ENCODE results near the gene SYCE3.

SYCE3 gene

DNA sequence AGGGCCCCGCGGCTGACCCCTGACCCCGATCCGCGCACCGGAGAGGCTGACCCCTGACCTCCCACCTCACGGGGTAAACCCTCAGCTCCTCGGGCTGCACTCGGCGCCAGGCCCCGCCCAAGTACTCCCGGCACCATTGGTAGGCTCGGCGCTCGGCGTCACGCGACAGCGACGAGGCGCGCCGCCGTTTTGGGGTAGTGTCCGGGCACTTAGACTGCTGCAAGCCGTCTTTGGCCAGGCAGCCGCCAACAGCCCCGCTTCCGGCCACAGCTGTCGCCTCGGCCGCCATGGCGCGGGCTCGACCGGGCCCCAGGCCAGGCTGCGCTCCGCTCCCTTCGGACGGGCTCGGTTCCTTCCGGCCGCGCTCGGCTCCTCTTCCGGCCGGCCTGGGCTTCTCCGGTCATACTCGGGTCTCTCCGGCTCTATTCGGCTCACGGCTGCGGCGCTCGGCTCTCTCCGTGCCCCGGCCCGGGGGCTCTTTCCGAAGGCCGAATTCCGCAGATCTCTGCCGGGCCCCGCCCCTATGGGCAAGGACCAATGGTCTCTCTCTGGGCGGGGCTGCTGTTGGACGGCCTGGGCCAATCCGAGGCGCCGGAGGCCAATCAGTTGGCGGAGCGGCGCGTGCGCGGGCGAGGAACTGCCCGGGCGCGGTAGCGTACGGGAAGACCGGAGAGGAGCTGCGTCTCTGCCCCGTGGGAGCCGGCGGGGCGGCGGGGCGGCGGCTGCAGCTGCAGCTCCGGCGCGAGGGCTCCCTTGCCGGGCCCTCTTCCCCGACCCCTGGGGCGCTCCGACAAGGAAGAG lies 20.0 kb upstream of the SYCE3 start, which contains the start of gene CHKB:
TSS of gene CHKB (minus strand) at position 357 of the 801 bp plus-strand sequence. CDS start at position 289, 68 bp downstream.
- Histone ChIP-seq H3K36me3 (ENCODE audit: control insufficient read depth, insufficient read depth, low read length) (peaks cover 5% of the 10 kb centered on the region), H3K9me3 (ENCODE audit: control insufficient read depth, low read length) (no peaks in the 10 kb centered on the region), H3K4me3 (ENCODE audit: insufficient read depth, low read depth, low read length) (peak within 1 kb of the TSS; percentile 86), H3K27ac (ENCODE audit: insufficient read depth, low read depth, low read length, poor library complexity, severe bottlenecking) (peak within 1 kb of the TSS; percentile 92), H3K4me1 (ENCODE audit: control insufficient read depth, insufficient read depth, low read length) (peaks cover 5% of the 10 kb centered on the region), H3K27me3 (ENCODE audit: control insufficient read depth, insufficient read depth, low read length, poor library complexity, severe bottlenecking) (peaks cover 3% of the 10 kb centered on the region)
- WGBS, 2 experiments = 0% methylated on average over 96 of the region's 96 CpGs

DNA sequence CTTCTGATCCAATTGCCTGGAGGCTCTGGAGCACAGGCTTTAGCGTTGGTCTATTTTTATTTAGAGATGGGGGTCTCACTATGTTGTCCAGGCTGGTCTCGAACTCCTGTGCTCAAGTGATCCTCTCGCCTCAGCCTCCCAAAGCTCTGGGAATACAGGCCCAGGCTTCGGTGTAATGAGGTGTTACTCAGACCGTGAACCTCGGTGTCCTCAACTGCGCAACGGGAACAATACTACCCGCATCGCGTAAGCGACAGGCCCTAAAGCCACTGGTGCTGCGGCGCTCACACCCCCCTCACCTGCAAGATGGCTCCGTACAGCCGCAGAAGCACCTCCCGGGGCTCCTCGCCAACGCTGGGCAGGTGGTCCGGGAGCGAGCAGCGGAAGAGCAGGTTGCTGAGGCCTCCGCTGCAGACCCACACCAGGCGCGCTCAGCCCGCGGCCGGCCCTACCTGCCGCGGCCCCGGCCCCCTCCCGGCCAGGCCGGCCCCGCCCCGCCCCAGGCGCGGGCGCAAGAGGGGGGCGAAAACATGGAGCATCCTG lies 19.3 kb upstream of the SYCE3 start:
- no peaks in the 10 kb centered on the region for H3K9me3 ChIP-seq (ENCODE audit: control insufficient read depth, low read length)
- 8 to 9% methylated on average over 39 of the region's 39 CpGs for WGBS, 2 experiments

DNA sequence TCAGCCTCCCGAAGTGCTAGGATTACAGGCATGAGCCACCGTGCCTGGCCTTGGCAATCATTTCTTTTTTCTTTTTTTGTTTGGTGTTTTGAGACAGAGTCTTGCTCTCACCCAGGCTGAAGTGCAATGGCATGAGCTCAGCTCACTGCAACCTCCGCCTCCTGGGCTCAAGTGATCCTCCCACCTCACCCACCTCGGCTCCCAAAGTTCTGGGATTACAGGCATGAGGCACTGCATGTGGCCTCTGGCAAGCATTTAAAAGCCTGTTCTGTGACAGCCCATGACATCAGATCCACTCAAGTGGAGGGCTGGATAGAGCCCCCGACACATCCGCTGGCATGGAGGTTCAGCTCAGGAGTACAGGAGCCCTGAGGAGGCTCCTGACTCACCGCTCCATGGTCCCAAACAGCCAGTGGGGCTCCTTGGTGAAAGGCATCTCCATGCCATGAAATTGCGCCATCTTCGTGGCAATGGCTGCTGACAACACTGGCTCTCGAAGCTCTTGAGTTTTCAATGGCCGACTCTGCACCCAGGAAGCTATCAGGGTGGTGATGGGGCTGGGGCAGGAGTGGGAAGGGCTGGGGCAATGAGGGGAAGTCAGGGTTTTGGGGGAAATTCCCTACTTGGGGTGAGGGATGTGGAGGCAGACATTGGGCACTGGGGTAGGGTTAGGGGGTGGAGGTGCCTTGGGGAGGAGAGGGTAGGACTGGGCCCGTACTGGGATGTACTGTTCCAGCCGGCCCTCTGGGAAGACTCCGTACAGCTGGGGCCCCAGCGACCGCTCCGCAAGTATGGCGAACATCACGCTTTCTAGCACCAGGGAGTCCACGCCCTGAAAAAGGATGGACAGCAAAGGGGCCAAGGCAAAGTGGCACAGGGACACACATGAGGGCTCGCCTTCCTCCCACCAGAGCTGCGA lies 18.6 kb upstream of the SYCE3 start:
- peaks cover 5% of the 10 kb centered on the region for H3K36me3 ChIP-seq (ENCODE audit: control insufficient read depth, insufficient read depth, low read length)
- peak overlapping the region; percentile 86 for H3K4me3 ChIP-seq (ENCODE audit: insufficient read depth, low read depth, low read length)
- WGBS, 2 experiments = 94% methylated on average over 22 of the region's 22 CpGs
- no peaks in the 10 kb centered on the region for H3K27me3 ChIP-seq (ENCODE audit: control insufficient read depth, insufficient read depth, low read length, poor library complexity, severe bottlenecking)
- peaks cover 5% of the 10 kb centered on the region for H3K4me1 ChIP-seq (ENCODE audit: control insufficient read depth, insufficient read depth, low read length)
- no peak overlapping the region for H3K27ac ChIP-seq (ENCODE audit: insufficient read depth, low read depth, low read length, poor library complexity, severe bottlenecking)
- no peaks in the 10 kb centered on the region for H3K9me3 ChIP-seq (ENCODE audit: control insufficient read depth, low read length)

More for the DNA sequence above, 19.3 kb upstream of the SYCE3 start:
- peak overlapping the region; percentile 92 for H3K27ac ChIP-seq (ENCODE audit: insufficient read depth, low read depth, low read length, poor library complexity, severe bottlenecking)
- peaks cover 3% of the 10 kb centered on the region for H3K27me3 ChIP-seq (ENCODE audit: control insufficient read depth, insufficient read depth, low read length, poor library complexity, severe bottlenecking)
- H3K4me1 ChIP-seq (ENCODE audit: control insufficient read depth, insufficient read depth, low read length) = peaks cover 5% of the 10 kb centered on the region
- peaks cover 5% of the 10 kb centered on the region for H3K36me3 ChIP-seq (ENCODE audit: control insufficient read depth, insufficient read depth, low read length)
- peak overlapping the region; percentile 86 for H3K4me3 ChIP-seq (ENCODE audit: insufficient read depth, low read depth, low read length)

DNA sequence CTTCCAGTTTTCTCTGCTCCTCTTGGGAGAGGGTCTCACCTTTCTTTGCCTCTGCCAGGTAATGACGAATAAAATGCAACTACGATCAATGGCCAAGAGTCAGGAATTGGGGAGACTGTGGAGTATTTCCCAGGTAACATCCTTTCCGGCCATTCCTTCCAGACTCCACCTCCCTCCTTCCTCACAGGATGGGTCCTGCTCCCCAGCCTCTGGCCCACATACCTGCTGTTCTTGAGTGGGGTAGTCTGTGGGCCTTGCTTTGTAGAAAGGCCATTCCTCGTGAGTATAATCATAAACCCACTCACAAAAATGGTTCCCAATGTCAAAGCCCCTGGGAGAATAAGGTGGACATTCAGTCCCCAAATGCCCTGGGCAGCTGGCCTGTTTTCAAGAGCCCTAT lies 17.0 kb upstream of the SYCE3 start:
- peaks cover 5% of the 10 kb centered on the region for H3K4me1 ChIP-seq (ENCODE audit: control insufficient read depth, insufficient read depth, low read length)
- no peak overlapping the region for H3K27ac ChIP-seq (ENCODE audit: insufficient read depth, low read depth, low read length, poor library complexity, severe bottlenecking)
- 90 to 97% methylated on average over 4 of the region's 4 CpGs for WGBS, 2 experiments

DNA sequence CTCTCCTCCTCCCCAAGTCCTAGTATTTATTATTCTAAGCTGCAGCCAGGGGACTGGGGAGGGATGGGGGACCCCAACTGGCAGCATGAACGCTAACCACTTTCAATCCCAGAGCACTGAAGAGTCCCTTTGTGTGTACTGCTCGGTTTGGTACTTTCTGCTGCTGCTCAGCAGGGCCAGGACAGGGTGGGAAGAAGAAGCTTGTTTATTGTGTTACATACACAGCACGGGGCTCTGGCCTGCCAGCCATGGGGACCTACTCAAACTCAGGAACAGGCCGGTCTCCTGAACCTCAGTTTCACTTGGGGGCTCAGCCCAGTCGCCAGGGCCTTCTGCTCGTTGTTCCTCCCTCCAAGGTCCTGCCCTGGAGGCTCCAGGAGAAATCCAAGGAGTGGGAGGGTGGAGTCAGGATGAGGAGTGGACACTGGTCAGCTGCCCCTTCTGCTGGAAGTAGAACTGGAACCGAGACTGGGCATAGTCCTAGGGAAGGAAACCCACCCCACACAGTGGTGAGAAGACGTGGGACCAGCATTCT lies 16.1 kb upstream of the SYCE3 start:
- Histone ChIP-seq H3K36me3 (ENCODE audit: control insufficient read depth, insufficient read depth, low read length) (peaks cover 5% of the 10 kb centered on the region), H3K9me3 (ENCODE audit: control insufficient read depth, low read length) (no peaks in the 10 kb centered on the region), H3K27ac (ENCODE audit: insufficient read depth, low read depth, low read length, poor library complexity, severe bottlenecking) (no peak overlapping the region), H3K27me3 (ENCODE audit: control insufficient read depth, insufficient read depth, low read length, poor library complexity, severe bottlenecking) (no peaks in the 10 kb centered on the region), H3K4me3 (ENCODE audit: insufficient read depth, low read depth, low read length) (no peak overlapping the region), H3K4me1 (ENCODE audit: control insufficient read depth, insufficient read depth, low read length) (peaks cover 5% of the 10 kb centered on the region)
- WGBS, 2 experiments = 93% methylated on average over 8 of the region's 8 CpGs

More for the DNA sequence above, 17.0 kb upstream of the SYCE3 start:
- Histone ChIP-seq H3K9me3 (ENCODE audit: control insufficient read depth, low read length) (no peaks in the 10 kb centered on the region), H3K36me3 (ENCODE audit: control insufficient read depth, insufficient read depth, low read length) (peaks cover 5% of the 10 kb centered on the region), H3K4me3 (ENCODE audit: insufficient read depth, low read depth, low read length) (no peak overlapping the region), H3K27me3 (ENCODE audit: control insufficient read depth, insufficient read depth, low read length, poor library complexity, severe bottlenecking) (no peaks in the 10 kb centered on the region)

DNA sequence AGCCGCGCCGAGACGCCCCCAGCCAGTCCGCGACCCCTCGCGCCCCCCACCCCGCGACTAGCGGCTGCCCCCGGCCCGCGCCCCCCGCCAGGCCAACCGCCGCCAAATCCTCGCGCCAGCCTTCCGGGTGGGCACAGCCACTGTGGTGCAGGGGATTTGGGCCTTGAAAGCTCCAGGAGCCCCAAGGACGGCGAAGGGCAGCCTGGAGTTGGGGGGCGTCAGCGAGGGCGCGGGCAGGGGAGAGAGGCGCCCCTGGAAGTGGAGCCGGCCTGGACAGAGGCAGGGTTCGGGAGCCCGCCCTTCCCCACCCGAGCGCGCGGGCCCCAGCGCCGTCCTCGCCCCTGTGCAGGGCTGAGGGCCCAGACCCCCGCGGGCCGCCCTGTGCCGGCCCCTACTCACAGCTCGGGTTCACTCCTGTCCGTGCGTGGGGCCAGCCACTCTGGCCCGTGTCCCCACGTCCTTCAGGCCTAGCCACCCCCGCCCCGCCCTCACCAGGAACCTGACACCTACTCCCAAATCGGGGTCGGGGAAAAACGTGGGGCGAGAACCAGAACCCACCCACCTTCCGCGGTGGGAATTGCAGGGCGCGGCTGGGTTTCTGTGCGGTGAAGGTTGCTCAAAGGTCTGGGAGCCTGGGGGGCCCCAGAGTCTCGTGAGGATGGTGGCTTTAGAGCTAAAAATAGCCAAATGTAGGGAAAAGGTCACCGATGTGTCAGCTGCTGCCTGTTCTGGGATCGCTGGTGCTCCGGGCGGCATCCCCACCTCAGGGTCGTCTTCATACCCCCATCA lies 15.5 kb upstream of the SYCE3 start, which contains the start of gene CPT1B:
TSS of gene CPT1B (minus strand) at position 441 of the 789 bp plus-strand sequence. CDS start 512 bp downstream, outside the sequence.
- WGBS, 2 experiments = 94 to 95% methylated on average over 63 of the region's 63 CpGs
- no peak within 1 kb of the TSS for H3K4me3 ChIP-seq (ENCODE audit: insufficient read depth, low read depth, low read length)
- no peaks in the 10 kb centered on the region for H3K9me3 ChIP-seq (ENCODE audit: control insufficient read depth, low read length)
- H3K27me3 ChIP-seq (ENCODE audit: control insufficient read depth, insufficient read depth, low read length, poor library complexity, severe bottlenecking) = no peaks in the 10 kb centered on the region
- no peaks in the 10 kb centered on the region for H3K4me1 ChIP-seq (ENCODE audit: control insufficient read depth, insufficient read depth, low read length)
- H3K36me3 ChIP-seq (ENCODE audit: control insufficient read depth, insufficient read depth, low read length) = peaks cover 5% of the 10 kb centered on the region
- H3K27ac ChIP-seq (ENCODE audit: insufficient read depth, low read depth, low read length, poor library complexity, severe bottlenecking) = no peak within 1 kb of the TSS

DNA sequence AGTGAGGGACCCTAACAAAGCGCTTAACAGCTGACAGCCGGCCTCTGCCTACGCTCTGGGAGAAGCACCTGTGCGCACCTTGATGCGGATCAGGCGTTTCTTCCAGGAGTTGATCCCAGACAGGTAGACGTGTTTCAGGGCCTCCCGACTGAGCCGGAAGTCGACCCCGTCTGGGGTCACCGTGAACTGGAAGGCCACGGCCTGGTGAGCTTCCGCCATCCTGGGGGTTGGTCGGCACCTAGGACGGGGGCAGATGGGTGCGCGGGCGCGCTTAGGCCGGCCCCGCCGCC lies 14.9 kb upstream of the SYCE3 start:
- peaks cover 9% of the 10 kb centered on the region for H3K36me3 ChIP-seq (ENCODE audit: control insufficient read depth, insufficient read depth, low read length)
- no peaks in the 10 kb centered on the region for H3K27me3 ChIP-seq (ENCODE audit: control insufficient read depth, insufficient read depth, low read length, poor library complexity, severe bottlenecking)
- WGBS, 2 experiments = 96% methylated on average over 23 of the region's 23 CpGs
- H3K27ac ChIP-seq (ENCODE audit: insufficient read depth, low read depth, low read length, poor library complexity, severe bottlenecking) = no peak overlapping the region
- no peaks in the 10 kb centered on the region for H3K4me1 ChIP-seq (ENCODE audit: control insufficient read depth, insufficient read depth, low read length)
- no peaks in the 10 kb centered on the region for H3K9me3 ChIP-seq (ENCODE audit: control insufficient read depth, low read length)
- no peak overlapping the region for H3K4me3 ChIP-seq (ENCODE audit: insufficient read depth, low read depth, low read length)

DNA sequence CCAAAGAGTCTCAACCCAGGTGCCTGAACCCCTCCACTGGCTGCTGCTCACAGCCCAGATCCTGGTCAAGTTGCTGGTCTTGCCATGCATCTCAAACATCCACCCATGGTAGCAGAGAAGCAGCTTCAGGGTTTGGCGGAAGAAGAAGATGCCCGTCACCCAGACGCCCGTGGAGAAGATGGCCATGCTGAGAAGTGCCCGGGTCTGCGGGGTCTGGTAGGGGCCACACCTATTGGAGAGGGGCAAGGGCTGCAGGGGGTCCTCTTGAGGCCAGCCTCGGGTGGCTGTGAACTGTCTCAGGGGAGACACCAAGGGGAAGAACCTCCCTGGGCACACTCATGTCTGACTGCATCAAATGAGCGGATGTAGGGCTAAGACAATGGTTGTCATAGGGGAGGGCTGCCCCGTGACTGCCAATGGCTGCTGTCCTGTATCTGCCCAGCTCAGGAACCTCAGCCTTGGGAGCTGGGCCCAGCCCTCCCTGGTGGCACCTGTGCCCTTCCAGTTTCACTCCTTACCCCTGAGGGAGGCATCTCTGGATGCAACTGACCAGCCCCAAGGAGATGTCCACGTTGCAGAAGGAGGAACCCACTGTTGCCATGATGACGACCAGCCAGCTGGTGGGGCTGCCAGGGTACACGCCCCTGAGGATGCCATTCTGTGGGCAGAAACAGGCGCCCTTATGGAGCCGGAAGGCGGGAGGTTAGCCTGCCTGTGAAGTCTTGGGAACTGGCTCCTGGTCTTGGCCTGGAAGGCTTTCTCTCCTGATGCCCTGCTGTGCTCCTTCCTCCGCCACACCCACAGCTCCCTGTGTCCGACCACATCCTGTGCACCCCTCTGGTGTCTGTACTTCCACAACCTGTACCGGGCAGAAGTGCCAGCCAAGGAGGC lies 14.3 kb upstream of the SYCE3 start:
- Histone ChIP-seq H3K9me3 (ENCODE audit: control insufficient read depth, low read length) (no peaks in the 10 kb centered on the region), H3K4me3 (ENCODE audit: insufficient read depth, low read depth, low read length) (no peak overlapping the region), H3K27ac (ENCODE audit: insufficient read depth, low read depth, low read length, poor library complexity, severe bottlenecking) (no peak overlapping the region), H3K36me3 (ENCODE audit: control insufficient read depth, insufficient read depth, low read length) (peaks cover 12% of the 10 kb centered on the region), H3K4me1 (ENCODE audit: control insufficient read depth, insufficient read depth, low read length) (no peaks in the 10 kb centered on the region), H3K27me3 (ENCODE audit: control insufficient read depth, insufficient read depth, low read length, poor library complexity, severe bottlenecking) (no peaks in the 10 kb centered on the region)
- WGBS, 2 experiments = 94 to 95% methylated on average over 18 of the region's 18 CpGs

DNA sequence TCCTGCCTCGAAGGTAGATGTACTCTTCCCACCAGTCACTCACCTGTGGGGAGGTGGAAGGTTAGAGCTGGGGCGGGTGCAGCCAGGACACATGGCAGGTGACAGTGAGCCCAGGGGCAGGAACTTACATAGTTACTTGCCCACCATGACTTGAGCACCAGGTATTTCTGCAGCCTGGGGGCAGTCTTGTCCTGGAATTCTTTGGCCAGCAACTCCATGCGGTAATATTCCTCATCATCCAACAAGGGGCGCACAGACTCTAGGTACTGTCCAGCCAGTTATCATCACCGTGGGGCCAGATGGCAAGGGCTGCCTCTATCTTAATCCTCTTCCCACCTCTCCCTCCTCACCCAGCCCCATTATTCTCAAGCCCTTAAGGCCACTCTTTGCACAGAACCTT lies 13.4 kb upstream of the SYCE3 start:
- Histone ChIP-seq H3K4me3 (ENCODE audit: insufficient read depth, low read depth, low read length) (no peak overlapping the region), H3K36me3 (ENCODE audit: control insufficient read depth, insufficient read depth, low read length) (peaks cover 21% of the 10 kb centered on the region), H3K4me1 (ENCODE audit: control insufficient read depth, insufficient read depth, low read length) (no peaks in the 10 kb centered on the region), H3K27me3 (ENCODE audit: control insufficient read depth, insufficient read depth, low read length, poor library complexity, severe bottlenecking) (no peaks in the 10 kb centered on the region), H3K9me3 (ENCODE audit: control insufficient read depth, low read length) (no peaks in the 10 kb centered on the region), H3K27ac (ENCODE audit: insufficient read depth, low read depth, low read length, poor library complexity, severe bottlenecking) (no peak overlapping the region)
- WGBS, 2 experiments = 87 to 94% methylated on average over 5 of the region's 5 CpGs
